HFF-Myc (cell line): ENCODE results near the gene SGK1.
"Not testable (repeated sequence)": the region's sequence is repeated elsewhere in the genome, so short reads cannot be mapped to it uniquely, and the experiment has no call there.

Experiments
- DNase-seq: peaks from one replicate; pipeline ENCODE4 v3.0.0-alpha.2; 2011; ENCODE audit warnings: low read depth; ENCODE audit errors: extremely low read depth
- H3K4me3 ChIP-seq: replicated peaks from 2 replicates; pipeline ENCODE4 v1.5.1; 2011; ENCODE audit warnings: low read depth, mild to moderate bottlenecking, control low read depth, low read length
- CTCF ChIP-seq: IDR thresholded peaks from 2 replicates; pipeline ENCODE4 v1.5.1; 2012; ENCODE audit warnings: mild to moderate bottlenecking, low read depth, low read length, control low read depth; ENCODE audit errors: missing control alignments

The SGK1 gene

GRCh38 chr6:134261766-134262165 lies 56.1 kb downstream of the SGK1 start:
- no peak overlapping the region for H3K4me3 ChIP-seq
- DNase-seq, result no peak
- no peak for TF ChIP-seq CTCF

GRCh38 chr6:134258849-134259306 lies 59.0 kb downstream of the SGK1 start:
- H3K4me3 ChIP-seq, result no peak overlapping the region
- TF ChIP-seq CTCF, result no peak
- no peak for DNase-seq

GRCh38 chr6:134257516-134257915 lies 60.4 kb downstream of the SGK1 start:
- no peak for DNase-seq
- TF ChIP-seq CTCF, result no peak
- H3K4me3 ChIP-seq, result no peak overlapping the region

DNA sequence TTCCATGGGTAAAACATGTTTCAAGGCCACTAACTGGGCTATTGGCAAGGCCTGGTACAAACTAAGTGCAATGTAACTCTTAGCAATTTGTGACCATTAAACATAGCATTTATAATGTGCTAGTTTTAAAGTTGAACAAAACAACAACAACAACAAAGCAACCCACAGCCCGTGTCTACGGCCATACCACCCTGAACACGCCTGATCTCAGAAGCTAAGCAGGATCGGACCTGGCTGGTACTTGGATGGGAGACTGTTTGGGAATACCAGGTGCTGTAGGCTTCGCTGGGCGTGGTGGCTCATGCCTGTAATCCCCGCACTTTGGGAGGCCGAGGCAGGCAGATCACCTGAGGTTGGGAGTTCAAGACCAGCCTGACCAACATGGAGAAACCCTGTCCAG lies 61.0 kb downstream of the SGK1 start:
- no peak for TF ChIP-seq CTCF
- no peak overlapping the region for H3K4me3 ChIP-seq
- DNase-seq, result no peak

- not testable (repeated sequence) for DNase-seq, H3K4me3 ChIP-seq
These were observed 62.6 kb downstream of the SGK1 start for GRCh38 chr6:134255280-134255679.

DNA sequence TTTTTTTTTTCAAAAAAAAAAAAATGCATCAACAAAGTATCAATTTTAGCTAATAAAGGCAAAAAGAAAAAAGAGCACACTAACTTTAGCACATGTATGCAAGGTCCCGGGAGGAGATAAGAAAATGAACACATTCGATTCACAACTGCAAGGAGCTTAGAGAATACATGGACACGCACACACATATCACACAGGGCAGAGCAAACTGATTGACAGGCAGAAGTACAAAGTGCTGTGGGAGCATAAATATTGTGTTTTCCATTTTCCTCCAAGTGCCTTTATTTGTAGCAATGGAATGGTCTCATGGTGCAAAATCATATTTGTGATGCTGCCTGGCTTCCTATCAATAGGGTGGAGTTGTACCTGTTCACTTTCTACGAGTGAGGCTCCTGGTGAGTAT lies 63.8 kb downstream of the SGK1 start:
- H3K4me3 ChIP-seq, result no peak overlapping the region
- no peak for TF ChIP-seq CTCF
- no peak for DNase-seq

GRCh38 chr6:134253681-134254080 lies 64.2 kb downstream of the SGK1 start:
- TF ChIP-seq CTCF, result no peak
- DNase-seq, result peak; percentile 75
- no peak overlapping the region for H3K4me3 ChIP-seq
